ENCODE results near the gene FBXO10. TPM values are rescaled to one million over a fixed set of nuclear protein-coding genes. Genes with fewer than 3 reads are reported as not detected.

FBXO10 gene
- total RNA-seq, 2 experiments from 2014 or later, result 9.4 to 13.2 TPM

DNA sequence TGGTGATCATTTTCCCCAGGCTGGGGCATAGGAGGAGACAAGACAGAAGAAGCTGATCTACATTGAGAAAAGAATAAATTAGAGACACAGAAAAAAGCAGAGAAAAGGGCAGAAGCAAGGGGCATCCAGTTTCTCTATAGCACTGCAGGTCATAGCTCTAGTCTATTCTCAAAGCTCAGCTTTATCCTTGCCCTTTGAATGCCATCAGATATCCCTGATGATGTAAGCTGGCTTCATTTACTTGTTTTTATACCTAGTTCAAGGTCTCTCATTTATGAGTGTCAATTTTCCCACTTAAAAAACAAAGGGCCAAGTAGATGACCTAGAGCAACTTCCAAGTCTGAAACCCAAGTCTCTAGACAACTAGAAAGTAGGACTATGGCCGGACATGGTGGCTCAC, 32.7 kb downstream of the FBXO10 start:
- CTCF ChIA-PET (ENCODE audit: unreplicated experiment), result no interaction called here
- Histone ChIP-seq H3K27ac (ENCODE audit: low read depth, low read length, poor library complexity, severe bottlenecking) (no peak overlapping the region), H3K4me2 (ENCODE audit: low read length) (no peak overlapping the region), H3K4me3 (ENCODE audit: low read depth, low read length, poor library complexity, severe bottlenecking) (no peak overlapping the region), H2AFZ (ENCODE audit: low read length) (no peak overlapping the region), H4K20me1 (ENCODE audit: insufficient read depth, low read length) (no peaks in the 10 kb centered on the region), H3K9me3 (ENCODE audit: low read length) (no peaks in the 10 kb centered on the region), H3K9me2 (ENCODE audit: insufficient read depth, low read length) (no peaks in the 10 kb centered on the region), H3K36me3 (ENCODE audit: insufficient read depth, low read length) (peaks cover 34% of the 10 kb centered on the region), H3K79me2 (ENCODE audit: insufficient read depth, low read depth, low read length) (no peaks in the 10 kb centered on the region), H3K4me1 (ENCODE audit: insufficient read depth, low read length, poor library complexity, severe bottlenecking) (no peaks in the 10 kb centered on the region)
- intact Hi-C loops (cut with micrococcal nuclease; ENCODE audit: unreplicated experiment), result no loop called here
- TF ChIP-seq, protein P1, sequence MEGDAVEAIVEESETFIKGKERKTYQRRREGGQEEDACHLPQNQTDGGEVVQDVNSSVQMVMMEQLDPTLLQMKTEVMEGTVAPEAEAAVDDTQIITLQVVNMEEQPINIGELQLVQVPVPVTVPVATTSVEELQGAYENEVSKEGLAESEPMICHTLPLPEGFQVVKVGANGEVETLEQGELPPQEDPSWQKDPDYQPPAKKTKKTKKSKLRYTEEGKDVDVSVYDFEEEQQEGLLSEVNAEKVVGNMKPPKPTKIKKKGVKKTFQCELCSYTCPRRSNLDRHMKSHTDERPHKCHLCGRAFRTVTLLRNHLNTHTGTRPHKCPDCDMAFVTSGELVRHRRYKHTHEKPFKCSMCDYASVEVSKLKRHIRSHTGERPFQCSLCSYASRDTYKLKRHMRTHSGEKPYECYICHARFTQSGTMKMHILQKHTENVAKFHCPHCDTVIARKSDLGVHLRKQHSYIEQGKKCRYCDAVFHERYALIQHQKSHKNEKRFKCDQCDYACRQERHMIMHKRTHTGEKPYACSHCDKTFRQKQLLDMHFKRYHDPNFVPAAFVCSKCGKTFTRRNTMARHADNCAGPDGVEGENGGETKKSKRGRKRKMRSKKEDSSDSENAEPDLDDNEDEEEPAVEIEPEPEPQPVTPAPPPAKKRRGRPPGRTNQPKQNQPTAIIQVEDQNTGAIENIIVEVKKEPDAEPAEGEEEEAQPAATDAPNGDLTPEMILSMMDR (conservative IDR thresholded peaks at IDR 0.05; ENCODE audit: low read length), result no peak
- TF ChIP-seq EZH2phosphoT487 (IDR thresholded peaks at IDR 0.05; ENCODE audit: borderline replicate concordance, low read depth, low read length), result no peak
- POLR2A ChIA-PET, result no interaction called here
- BruUV-seq (replicated peaks), result no TSS peak
- DNase-seq (ENCODE audit: low spot score), result no peak

DNA sequence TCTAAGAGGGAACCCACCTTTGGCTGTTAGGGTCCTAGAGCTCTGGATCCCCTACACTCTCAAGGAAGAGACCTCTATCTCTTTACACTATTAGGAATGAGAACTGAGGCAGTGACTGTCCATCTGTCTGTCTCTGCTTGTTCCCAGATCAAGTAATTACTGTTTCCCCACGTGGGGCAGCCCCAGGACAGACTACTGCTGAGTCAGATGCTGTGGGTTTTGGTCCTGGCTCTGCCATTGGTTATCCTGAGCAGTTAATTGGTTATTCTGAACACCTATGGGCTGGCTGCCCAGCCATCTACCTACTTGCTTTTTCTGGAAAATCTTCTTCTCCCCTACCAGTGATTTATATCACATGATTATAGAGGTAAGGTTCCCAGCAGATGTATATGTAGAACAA, 33.3 kb downstream of the FBXO10 start:
- ChIA-PET CTCF (ENCODE audit: unreplicated experiment) (no interaction called here), POLR2A (no interaction called here)
- no peak overlapping the region for H3K4me3 ChIP-seq (ENCODE audit: low read depth, low read length, poor library complexity, severe bottlenecking)
- no peaks in the 10 kb centered on the region for H3K4me1 ChIP-seq (ENCODE audit: insufficient read depth, low read length, poor library complexity, severe bottlenecking)
- H3K36me3 ChIP-seq (ENCODE audit: insufficient read depth, low read length), result peaks cover 34% of the 10 kb centered on the region
- TF ChIP-seq EZH2phosphoT487 (IDR thresholded peaks at IDR 0.05; ENCODE audit: borderline replicate concordance, low read depth, low read length), result no peak
- TF ChIP-seq, protein P1 (conservative IDR thresholded peaks at IDR 0.05; ENCODE audit: low read length), result no peak
- BruUV-seq (replicated peaks), result no TSS peak
- no peak overlapping the region for H2AFZ ChIP-seq (ENCODE audit: low read length)
- intact Hi-C loops (cut with micrococcal nuclease; ENCODE audit: unreplicated experiment), result no loop called here
- DNase-seq (ENCODE audit: low spot score), result no peak
- no peak overlapping the region for H3K27ac ChIP-seq (ENCODE audit: low read depth, low read length, poor library complexity, severe bottlenecking)
- H3K79me2 ChIP-seq (ENCODE audit: insufficient read depth, low read depth, low read length), result no peaks in the 10 kb centered on the region
- no peaks in the 10 kb centered on the region for H3K9me2 ChIP-seq (ENCODE audit: insufficient read depth, low read length)
- no peak overlapping the region for H3K4me2 ChIP-seq (ENCODE audit: low read length)
- H4K20me1 ChIP-seq (ENCODE audit: insufficient read depth, low read length), result no peaks in the 10 kb centered on the region
- no peaks in the 10 kb centered on the region for H3K9me3 ChIP-seq (ENCODE audit: low read length)

DNA sequence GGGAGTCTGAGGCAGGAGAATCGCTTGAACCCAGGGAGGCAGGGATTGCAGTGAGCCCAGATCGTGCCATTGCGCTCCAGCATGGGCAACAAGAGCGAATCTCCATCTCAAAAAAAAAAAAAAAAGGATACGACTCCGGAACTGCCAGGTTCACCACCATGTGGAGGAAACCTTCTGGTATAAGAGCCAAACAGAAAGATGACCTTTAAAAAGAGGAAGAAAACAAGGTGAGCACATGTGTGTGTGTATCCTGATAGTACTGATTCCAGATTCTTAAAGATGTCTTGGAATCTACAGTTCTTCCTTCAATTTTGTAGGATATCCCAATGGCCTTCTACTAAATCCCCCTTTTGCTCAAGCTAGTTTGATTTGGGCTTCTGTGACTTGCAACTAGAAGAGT, 33.7 kb downstream of the FBXO10 start:
- Histone ChIP-seq H2AFZ (ENCODE audit: low read length) (no peak overlapping the region), H3K4me1 (ENCODE audit: insufficient read depth, low read length, poor library complexity, severe bottlenecking) (no peaks in the 10 kb centered on the region), H3K27ac (ENCODE audit: low read depth, low read length, poor library complexity, severe bottlenecking) (no peak overlapping the region), H4K20me1 (ENCODE audit: insufficient read depth, low read length) (no peaks in the 10 kb centered on the region), H3K79me2 (ENCODE audit: insufficient read depth, low read depth, low read length) (no peaks in the 10 kb centered on the region), H3K9me3 (ENCODE audit: low read length) (no peaks in the 10 kb centered on the region), H3K4me2 (ENCODE audit: low read length) (no peak overlapping the region), H3K4me3 (ENCODE audit: low read depth, low read length, poor library complexity, severe bottlenecking) (no peak overlapping the region), H3K36me3 (ENCODE audit: insufficient read depth, low read length) (peaks cover 38% of the 10 kb centered on the region), H3K9me2 (ENCODE audit: insufficient read depth, low read length) (no peaks in the 10 kb centered on the region)
- intact Hi-C loops (cut with micrococcal nuclease; ENCODE audit: unreplicated experiment), result no loop called here
- no peak for DNase-seq (ENCODE audit: low spot score)
- BruUV-seq (replicated peaks), result no TSS peak
- POLR2A ChIA-PET, result no interaction called here
- CTCF ChIA-PET (ENCODE audit: unreplicated experiment), result no interaction called here
- TF ChIP-seq, protein P1 (conservative IDR thresholded peaks at IDR 0.05; ENCODE audit: low read length), result no peak
- no peak for TF ChIP-seq EZH2phosphoT487 (IDR thresholded peaks at IDR 0.05; ENCODE audit: borderline replicate concordance, low read depth, low read length)
